HepG2 (cell line): ENCODE results near the gene HINFP. TPM values are rescaled to one million over a fixed set of nuclear protein-coding genes. Genes with fewer than 3 reads are reported as not detected.

Experiments
- DNMT1 ChIP-seq: sonication (generic); formaldehyde crosslinking; IDR thresholded peaks from 2 replicates; pipeline ENCODE4 v1.5.1; 2020; ENCODE audit warnings: mild to moderate bottlenecking, missing genetic modification reagents
- GATAD1 ChIP-seq: IDR thresholded peaks from 2 replicates; pipeline ENCODE4 v1.6.1; 2016; ENCODE audit warnings: missing genetic modification reagents, missing compliant biosample characterization
- KDM5B ChIP-seq: sonication (generic); formaldehyde crosslinking; IDR thresholded peaks from 2 replicates; pipeline ENCODE4 v1.4.0; 2020; ENCODE audit warnings: missing genetic modification reagents, mild to moderate bottlenecking, borderline replicate concordance
- MIXL1 ChIP-seq: IDR thresholded peaks from 2 replicates; pipeline ENCODE4 v1.6.1; 2016
- NFKBIZ ChIP-seq: IDR thresholded peaks from 2 replicates; pipeline ENCODE4 v1.6.1; 2018; ENCODE audit warnings: missing genetic modification reagents, missing compliant biosample characterization
- SOX13 ChIP-seq, 3 experiments: fragments of 450-650 bp in 1 of 3; sonication (generic) in 1 of 3; formaldehyde crosslinking in 1 of 3; IDR thresholded peaks in 2 of 3; conservative IDR thresholded peaks in 1 of 3; 2 replicates each; pipeline versions ENCODE4 v1.5.0 to v1.6.1; 2016 to 2020; ENCODE audit warnings: antibody characterized with exemption in 1 of 3, mild to moderate bottlenecking in 1 of 3, missing compliant biosample characterization in 1 of 3, missing genetic modification reagents in 1 of 3, moderate library complexity in 1 of 3
- ZNF24 ChIP-seq: fragments of 450-650 bp; IDR thresholded peaks from 2 replicates; pipeline ENCODE4 v1.6.1; 2017; ENCODE audit warnings: antibody characterized with exemption, mild to moderate bottlenecking
- ZNF558 ChIP-seq: sonication (generic); formaldehyde crosslinking; IDR thresholded peaks from 2 replicates; pipeline ENCODE4 v1.9.0; 2022; ENCODE audit warnings: mild to moderate bottlenecking, missing genetic modification reagents, borderline replicate concordance
- polyA plus RNA-seq, 8 experiments: library from polyadenylated mRNA; depleted of rRNA in 3 of 8; stranded (reverse) in 7 of 8; unstranded in 1 of 8; fragments of >200 nt; fragmentation: Illumina TruSeq in 4 of 8; extraction: Trizol in 4 of 8; gene quantifications; 2 replicates each; pipeline versions ENCODE4 v1.2.1 to v1.2.3, GENCODE V29; 2011 to 2016; ENCODE audit warnings: low read depth in 4 of 8, missing spikeins in 1 of 8, mixed read lengths in 1 of 8; ENCODE audit not compliant: insufficient read depth in 1 of 8
- total RNA-seq, 5 experiments: library from RNA; depleted of rRNA; stranded (reverse); fragments of >200 nt; fragmentation: Illumina TruSeq; extraction: Trizol; gene quantifications; 2 replicates each; pipeline ENCODE4 v1.2.3, GENCODE V29; 2016; ENCODE audit warnings: low read depth in 1 of 5
- TF ChIP-seq, protein P1 (sequence below): sonication (generic); formaldehyde crosslinking; IDR thresholded peaks from 2 replicates; pipeline ENCODE4 v1.4.0; 2020; ENCODE audit warnings: missing genetic modification reagents
- TF ChIP-seq, protein P2 (sequence below), 2 experiments: sonication (generic) in 1 of 2; formaldehyde crosslinking in 1 of 2; IDR thresholded peaks; 2 replicates each; pipeline versions ENCODE4 v1.5.1 to v1.6.1; 2011 to 2020; ENCODE audit warnings: borderline replicate concordance in 1 of 2, low read depth in 1 of 2, low read length in 1 of 2, mild to moderate bottlenecking in 1 of 2, missing genetic modification reagents in 1 of 2, moderate library complexity in 1 of 2
- TF ChIP-seq, protein P3 (sequence below): sonication (generic); formaldehyde crosslinking; IDR thresholded peaks from 2 replicates; pipeline ENCODE4 v1.4.0; 2020; ENCODE audit warnings: mild to moderate bottlenecking, missing genetic modification reagents
- TF ChIP-seq, protein P4 (sequence below): sonication (generic); formaldehyde crosslinking; IDR thresholded peaks from 2 replicates; pipeline ENCODE4 v1.9.0; 2021; ENCODE audit warnings: missing genetic modification reagents, borderline replicate concordance

The HINFP gene
- total and polyA plus RNA-seq, 2 of the 13 experiments (the other 11 are each of a cell fraction or from before 2014, with no cell fraction given) = 15.1 to 21.4 TPM

DNA sequence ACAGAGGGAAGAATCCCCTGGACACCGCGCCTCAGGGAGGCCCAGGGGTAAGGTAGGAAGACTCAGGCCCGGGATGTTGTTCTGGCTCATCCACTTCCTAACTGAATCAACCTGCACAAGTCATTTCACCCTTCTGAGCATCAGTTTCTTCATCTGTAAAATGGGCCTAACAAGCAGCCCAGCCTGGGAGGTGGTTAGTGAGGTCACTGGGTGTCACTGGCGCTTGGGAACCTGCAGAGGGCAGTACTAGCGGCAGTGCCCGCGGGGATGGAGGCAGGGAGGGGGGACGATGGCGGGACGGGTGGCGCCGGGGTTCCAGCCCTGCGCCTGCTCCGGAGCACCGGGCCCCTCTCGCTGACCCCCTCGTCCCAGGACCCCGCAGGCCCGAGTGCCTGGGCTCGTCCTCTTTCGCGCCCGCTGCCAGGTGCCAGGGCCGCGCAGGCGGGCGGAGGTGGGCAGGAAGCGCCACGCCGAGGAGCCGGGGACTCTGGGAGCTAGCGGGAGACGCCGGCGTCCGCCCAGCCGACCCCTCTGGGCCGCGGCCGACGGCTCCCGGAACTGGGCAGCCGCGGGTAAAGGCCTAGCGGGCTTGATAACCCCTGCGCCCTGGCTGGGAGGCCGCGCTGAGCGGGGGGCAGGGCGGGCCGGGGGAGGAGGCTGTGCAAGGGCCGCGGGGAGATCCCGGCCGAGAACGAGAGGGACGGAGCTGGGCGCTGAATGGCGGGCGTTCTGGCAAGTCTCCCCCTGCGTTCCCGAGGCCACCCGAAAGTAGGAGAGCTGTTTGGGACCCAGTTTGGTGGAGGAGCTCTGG lies 47.3 kb downstream of the HINFP start, which contains the start of gene NLRX1 (continued):
- TF ChIP-seq, protein P1, sequence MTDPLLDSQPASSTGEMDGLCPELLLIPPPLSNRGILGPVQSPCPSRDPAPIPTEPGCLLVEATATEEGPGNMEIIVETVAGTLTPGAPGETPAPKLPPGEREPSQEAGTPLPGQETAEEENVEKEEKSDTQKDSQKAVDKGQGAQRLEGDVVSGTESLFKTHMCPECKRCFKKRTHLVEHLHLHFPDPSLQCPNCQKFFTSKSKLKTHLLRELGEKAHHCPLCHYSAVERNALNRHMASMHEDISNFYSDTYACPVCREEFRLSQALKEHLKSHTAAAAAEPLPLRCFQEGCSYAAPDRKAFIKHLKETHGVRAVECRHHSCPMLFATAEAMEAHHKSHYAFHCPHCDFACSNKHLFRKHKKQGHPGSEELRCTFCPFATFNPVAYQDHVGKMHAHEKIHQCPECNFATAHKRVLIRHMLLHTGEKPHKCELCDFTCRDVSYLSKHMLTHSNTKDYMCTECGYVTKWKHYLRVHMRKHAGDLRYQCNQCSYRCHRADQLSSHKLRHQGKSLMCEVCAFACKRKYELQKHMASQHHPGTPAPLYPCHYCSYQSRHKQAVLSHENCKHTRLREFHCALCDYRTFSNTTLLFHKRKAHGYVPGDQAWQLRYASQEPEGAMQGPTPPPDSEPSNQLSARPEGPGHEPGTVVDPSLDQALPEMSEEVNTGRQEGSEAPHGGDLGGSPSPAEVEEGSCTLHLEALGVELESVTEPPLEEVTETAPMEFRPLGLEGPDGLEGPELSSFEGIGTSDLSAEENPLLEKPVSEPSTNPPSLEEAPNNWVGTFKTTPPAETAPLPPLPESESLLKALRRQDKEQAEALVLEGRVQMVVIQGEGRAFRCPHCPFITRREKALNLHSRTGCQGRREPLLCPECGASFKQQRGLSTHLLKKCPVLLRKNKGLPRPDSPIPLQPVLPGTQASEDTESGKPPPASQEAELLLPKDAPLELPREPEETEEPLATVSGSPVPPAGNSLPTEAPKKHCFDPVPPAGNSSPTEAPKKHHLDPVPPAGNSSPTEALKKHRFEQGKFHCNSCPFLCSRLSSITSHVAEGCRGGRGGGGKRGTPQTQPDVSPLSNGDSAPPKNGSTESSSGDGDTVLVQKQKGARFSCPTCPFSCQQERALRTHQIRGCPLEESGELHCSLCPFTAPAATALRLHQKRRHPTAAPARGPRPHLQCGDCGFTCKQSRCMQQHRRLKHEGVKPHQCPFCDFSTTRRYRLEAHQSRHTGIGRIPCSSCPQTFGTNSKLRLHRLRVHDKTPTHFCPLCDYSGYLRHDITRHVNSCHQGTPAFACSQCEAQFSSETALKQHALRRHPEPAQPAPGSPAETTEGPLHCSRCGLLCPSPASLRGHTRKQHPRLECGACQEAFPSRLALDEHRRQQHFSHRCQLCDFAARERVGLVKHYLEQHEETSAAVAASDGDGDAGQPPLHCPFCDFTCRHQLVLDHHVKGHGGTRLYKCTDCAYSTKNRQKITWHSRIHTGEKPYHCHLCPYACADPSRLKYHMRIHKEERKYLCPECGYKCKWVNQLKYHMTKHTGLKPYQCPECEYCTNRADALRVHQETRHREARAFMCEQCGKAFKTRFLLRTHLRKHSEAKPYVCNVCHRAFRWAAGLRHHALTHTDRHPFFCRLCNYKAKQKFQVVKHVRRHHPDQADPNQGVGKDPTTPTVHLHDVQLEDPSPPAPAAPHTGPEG = peak; percentile 61; the same call in 1 of the 2 replicates
- peak; percentile 68; the same call in 1 of the 2 replicates for TF ChIP-seq ZNF24
- TF ChIP-seq, protein P2, sequence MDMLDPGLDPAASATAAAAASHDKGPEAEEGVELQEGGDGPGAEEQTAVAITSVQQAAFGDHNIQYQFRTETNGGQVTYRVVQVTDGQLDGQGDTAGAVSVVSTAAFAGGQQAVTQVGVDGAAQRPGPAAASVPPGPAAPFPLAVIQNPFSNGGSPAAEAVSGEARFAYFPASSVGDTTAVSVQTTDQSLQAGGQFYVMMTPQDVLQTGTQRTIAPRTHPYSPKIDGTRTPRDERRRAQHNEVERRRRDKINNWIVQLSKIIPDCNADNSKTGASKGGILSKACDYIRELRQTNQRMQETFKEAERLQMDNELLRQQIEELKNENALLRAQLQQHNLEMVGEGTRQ (IDR thresholded peaks at IDR 0.05; ENCODE audit: low read depth, low read length) = no peak
- TF ChIP-seq, protein P2 (CRISPR knock-in tag; IDR thresholded peaks at IDR 0.05; ENCODE audit: borderline replicate concordance) = no peak
- TF ChIP-seq GATAD1 = 0 out of 2 replicates have a peak, but pooled peaks have one; percentile 46
- TF ChIP-seq, protein P3, sequence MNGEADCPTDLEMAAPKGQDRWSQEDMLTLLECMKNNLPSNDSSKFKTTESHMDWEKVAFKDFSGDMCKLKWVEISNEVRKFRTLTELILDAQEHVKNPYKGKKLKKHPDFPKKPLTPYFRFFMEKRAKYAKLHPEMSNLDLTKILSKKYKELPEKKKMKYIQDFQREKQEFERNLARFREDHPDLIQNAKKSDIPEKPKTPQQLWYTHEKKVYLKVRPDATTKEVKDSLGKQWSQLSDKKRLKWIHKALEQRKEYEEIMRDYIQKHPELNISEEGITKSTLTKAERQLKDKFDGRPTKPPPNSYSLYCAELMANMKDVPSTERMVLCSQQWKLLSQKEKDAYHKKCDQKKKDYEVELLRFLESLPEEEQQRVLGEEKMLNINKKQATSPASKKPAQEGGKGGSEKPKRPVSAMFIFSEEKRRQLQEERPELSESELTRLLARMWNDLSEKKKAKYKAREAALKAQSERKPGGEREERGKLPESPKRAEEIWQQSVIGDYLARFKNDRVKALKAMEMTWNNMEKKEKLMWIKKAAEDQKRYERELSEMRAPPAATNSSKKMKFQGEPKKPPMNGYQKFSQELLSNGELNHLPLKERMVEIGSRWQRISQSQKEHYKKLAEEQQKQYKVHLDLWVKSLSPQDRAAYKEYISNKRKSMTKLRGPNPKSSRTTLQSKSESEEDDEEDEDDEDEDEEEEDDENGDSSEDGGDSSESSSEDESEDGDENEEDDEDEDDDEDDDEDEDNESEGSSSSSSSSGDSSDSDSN (CRISPR knock-in tag) = peak; percentile 99
- peak; percentile 81; the same call in 1 of the 2 replicates for TF ChIP-seq KDM5B (CRISPR knock-in tag)
- no peak for TF ChIP-seq MIXL1
- TF ChIP-seq NFKBIZ (CRISPR knock-in tag) = peak; percentile 19; the same call in 1 of the 2 replicates
- TF ChIP-seq ZNF558 = peak; percentile 57; the same call in 1 of the 2 replicates
- TF ChIP-seq DNMT1 = peak; percentile 27; the same call in 1 of the 2 replicates
- TF ChIP-seq, protein P4, sequence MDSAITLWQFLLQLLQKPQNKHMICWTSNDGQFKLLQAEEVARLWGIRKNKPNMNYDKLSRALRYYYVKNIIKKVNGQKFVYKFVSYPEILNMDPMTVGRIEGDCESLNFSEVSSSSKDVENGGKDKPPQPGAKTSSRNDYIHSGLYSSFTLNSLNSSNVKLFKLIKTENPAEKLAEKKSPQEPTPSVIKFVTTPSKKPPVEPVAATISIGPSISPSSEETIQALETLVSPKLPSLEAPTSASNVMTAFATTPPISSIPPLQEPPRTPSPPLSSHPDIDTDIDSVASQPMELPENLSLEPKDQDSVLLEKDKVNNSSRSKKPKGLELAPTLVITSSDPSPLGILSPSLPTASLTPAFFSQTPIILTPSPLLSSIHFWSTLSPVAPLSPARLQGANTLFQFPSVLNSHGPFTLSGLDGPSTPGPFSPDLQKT (CRISPR knock-in tag) = no peak
- no peak for TF ChIP-seq SOX13 (IDR thresholded peaks at IDR 0.05)
- peak in 1 of 2 experiments; percentile 3; a peak in 1 of 4 replicates for TF ChIP-seq SOX13 (CRISPR knock-in tag; conservative IDR thresholded peaks at IDR 0.05 in 1 of 2, IDR thresholded peaks at IDR 0.05 in 1 of 2)
